Heart left ventricle (tissue), 13 donors: ENCODE measurements around the gene ZDHHC11.
"Not testable (repeated sequence)": the region's sequence is repeated elsewhere in the genome, so short reads cannot be mapped to it uniquely, and the experiment has no call there.

ENCODE experiments used
- CTCF ChIP-seq, 12 donors: fragments of 200-600 bp; sonication (generic) in 4 of 12; IDR thresholded peaks; one replicate each; pipeline versions ENCODE4 v1.5.0 to v1.8.0; 2018 to 2022; ENCODE audit warnings: antibody characterized with exemption in 12 of 12, mild to moderate bottlenecking in 5 of 12
- POLR2A ChIP-seq, 2 donors: fragments of 450-650 bp; IDR thresholded peaks; one replicate each; pipeline ENCODE4 v1.6.1; 2017; ENCODE audit warnings: antibody characterized with exemption in 2 of 2, mild to moderate bottlenecking in 2 of 2, moderate library complexity in 2 of 2
- donor health status: ischemic (EF 13 %, LVEDD 7.1; RV severe dilation, severe dysfunction).
- donor health status: DM: no; HTN: yes; CAD: no.
- donor health status: DM: no; HTN: no; CAD: no.
- donor health status: ischemic (EF 25% LVEDD 6.9; RV normal size, moderate dysfunction).
- donor health status: ischemic (EF 25% LVEDD 5.7; RV mildly dilated, moderate dysfunction).
- donor health status: ischemic (EF 35%, LVEDD 5.7; RV mildly dilated, moderate dysfunction).
- donor health status: nonischemic (EF 11% LVEDD 7.7; RV severe dilation, severe dysfunction).
- donor health status: DM: yes; HTN: yes; CAD: no.
- donor health status: PGD.
- donor health status: ischemic (EF 29% LVEDD 5.4; RV normal size, mild dysfunction).
- donor health status: nonischemic (EF 23%, LVEDD 6.1; RV moderate dilation, normal function).

- TF ChIP-seq CTCF, POLR2A (IDR thresholded peaks at IDR 0.05): not testable (repeated sequence)
Observed at GRCh38 chr5:748011-748980, 102.5 kb downstream of the ZDHHC11 start.
